ACC112 (cell line): ENCODE results near the gene PASK.
A peak's percentile ranks its signal among the peaks of the same experiment; 100 is the strongest.
"Not testable (repeated sequence)": the region's sequence is repeated elsewhere in the genome, so short reads cannot be mapped to it uniquely, and the experiment has no call there.

Source experiments
- H2AFZ ChIP-seq: fragments of 200-600 bp; sonication (generic); one replicate; pipeline ENCODE4 v1.6.0; 2017; ENCODE audit warnings: antibody characterized with exemption, low read length; ENCODE audit not compliant: unreplicated experiment
- H3K27ac ChIP-seq: fragments of 200-600 bp; sonication (generic); 2 replicates; pipeline ENCODE4 v1.5.1; 2014; ENCODE audit warnings: low read depth, mild to moderate bottlenecking, antibody characterized with exemption, low read length, moderate library complexity
- H3K27me3 ChIP-seq: fragments of 200-600 bp; sonication (generic); 2 replicates; pipeline ENCODE4 v1.6.1; 2014; ENCODE audit warnings: mild to moderate bottlenecking, antibody characterized with exemption, low read length, moderate library complexity, mixed read lengths; ENCODE audit not compliant: insufficient read depth
- H3K36me3 ChIP-seq: fragments of 200-600 bp; sonication (generic); 2 replicates; pipeline ENCODE4 v1.6.1; 2016; ENCODE audit warnings: mild to moderate bottlenecking, antibody characterized with exemption, low read length, moderate library complexity, mixed read lengths; ENCODE audit not compliant: insufficient read depth
- H3K4me1 ChIP-seq: fragments of 200-600 bp; sonication (generic); one replicate; pipeline ENCODE4 v1.6.1; 2016; ENCODE audit warnings: low read length, mixed read lengths; ENCODE audit not compliant: insufficient read depth, unreplicated experiment, control insufficient read depth
- H3K4me3 ChIP-seq: fragments of 200-600 bp; sonication (generic); 2 replicates; pipeline ENCODE4 v1.5.1; 2014; ENCODE audit warnings: mild to moderate bottlenecking, low read depth, low read length
- H3K79me2 ChIP-seq: fragments of 200-600 bp; sonication (generic); one replicate; pipeline ENCODE4 v1.6.0; 2016; ENCODE audit warnings: low read length; ENCODE audit not compliant: control insufficient read depth, unreplicated experiment, insufficient read depth

PASK gene

GRCh38 chr2:241105641-241106040 lies 43.6 kb downstream of the PASK start:
- Histone ChIP-seq H3K4me1 (peaks cover 5% of the 10 kb centered on the region), H3K27me3 (no peaks in the 10 kb centered on the region), H3K27ac (no peak overlapping the region), H3K79me2 (peaks cover 20% of the 10 kb centered on the region), H3K4me3 (no peak overlapping the region), H2AFZ (no peak overlapping the region), H3K36me3 (no peaks in the 10 kb centered on the region)

- H3K27ac ChIP-seq, H2AFZ ChIP-seq, H3K4me3 ChIP-seq, H3K4me1 ChIP-seq, H3K27me3 ChIP-seq, H3K36me3 ChIP-seq: not testable (repeated sequence)
- peaks cover 27% of the 10 kb centered on the region for H3K79me2 ChIP-seq
Measured at GRCh38 chr2:241104611-241105010, 44.7 kb downstream of the PASK start.

GRCh38 chr2:241103176-241103595 lies 46.1 kb downstream of the PASK start:
- no peak overlapping the region for H3K27ac ChIP-seq
- H3K79me2 ChIP-seq = peaks cover 36% of the 10 kb centered on the region
- H3K4me3 ChIP-seq = peak overlapping the region; percentile 96
- no peaks in the 10 kb centered on the region for H3K36me3 ChIP-seq
- H3K4me1 ChIP-seq = peaks cover 9% of the 10 kb centered on the region
- peak overlapping the region; percentile 89 for H2AFZ ChIP-seq
- no peaks in the 10 kb centered on the region for H3K27me3 ChIP-seq

GRCh38 chr2:241102239-241102803 lies 47.0 kb downstream of the PASK start, which contains the start of gene MTERF4:
MTERF4 (minus strand) TSS chr2:241102287; CDS start chr2:241102273, 14 bp downstream.
- H3K27me3 ChIP-seq = no peaks in the 10 kb centered on the region
- H3K4me1 ChIP-seq = peaks cover 9% of the 10 kb centered on the region
- H3K79me2 ChIP-seq = peaks cover 36% of the 10 kb centered on the region
- peak within 1 kb of the TSS; percentile 96 for H3K4me3 ChIP-seq
- H3K36me3 ChIP-seq = no peaks in the 10 kb centered on the region
- peak within 1 kb of the TSS; percentile 89 for H2AFZ ChIP-seq
- H3K27ac ChIP-seq = peak within 1 kb of the TSS; percentile 25; the same call in 1 of the 2 replicates

- Histone ChIP-seq H3K27ac (no peak overlapping the region), H2AFZ (no peak overlapping the region), H3K4me1 (peaks cover 9% of the 10 kb centered on the region), H3K79me2 (peaks cover 36% of the 10 kb centered on the region), H3K4me3 (no peak overlapping the region), H3K36me3 (peaks cover 14% of the 10 kb centered on the region), H3K27me3 (no peaks in the 10 kb centered on the region)
Measured at GRCh38 chr2:241099246-241099645, 50.0 kb downstream of the PASK start.

GRCh38 chr2:241096979-241097378 lies 52.3 kb downstream of the PASK start:
- peaks cover 29% of the 10 kb centered on the region for H3K79me2 ChIP-seq
- no peaks in the 10 kb centered on the region for H3K27me3 ChIP-seq
- H3K4me3 ChIP-seq = no peak overlapping the region
- H3K36me3 ChIP-seq = peaks cover 14% of the 10 kb centered on the region
- H3K27ac ChIP-seq = no peak overlapping the region
- peaks cover 9% of the 10 kb centered on the region for H3K4me1 ChIP-seq
- no peak overlapping the region for H2AFZ ChIP-seq

GRCh38 chr2:241095594-241096290 lies 53.5 kb downstream of the PASK start:
- H3K4me3 ChIP-seq = no peak overlapping the region
- no peak overlapping the region for H3K27ac ChIP-seq
- H2AFZ ChIP-seq = no peak overlapping the region
- H3K79me2 ChIP-seq = peaks cover 17% of the 10 kb centered on the region
- H3K27me3 ChIP-seq = no peaks in the 10 kb centered on the region
- H3K36me3 ChIP-seq = peaks cover 14% of the 10 kb centered on the region
- H3K4me1 ChIP-seq = peaks cover 4% of the 10 kb centered on the region

GRCh38 chr2:241094924-241095420 lies 54.3 kb downstream of the PASK start:
- Histone ChIP-seq H3K4me3 (no peak overlapping the region), H3K27me3 (no peaks in the 10 kb centered on the region), H3K79me2 (peaks cover 11% of the 10 kb centered on the region), H3K36me3 (peaks cover 14% of the 10 kb centered on the region), H3K4me1 (peaks cover 1% of the 10 kb centered on the region), H3K27ac (no peak overlapping the region), H2AFZ (no peak overlapping the region)

GRCh38 chr2:241094172-241094571 lies 55.1 kb downstream of the PASK start:
- H3K36me3 ChIP-seq = peaks cover 15% of the 10 kb centered on the region
- H3K79me2 ChIP-seq = peaks cover 5% of the 10 kb centered on the region
- H3K27ac ChIP-seq = no peak overlapping the region
- H2AFZ ChIP-seq = no peak overlapping the region
- H3K4me3 ChIP-seq = no peak overlapping the region
- H3K4me1 ChIP-seq = no peaks in the 10 kb centered on the region
- H3K27me3 ChIP-seq = no peaks in the 10 kb centered on the region

- H3K27ac ChIP-seq, H3K79me2 ChIP-seq, H3K4me1 ChIP-seq, H3K4me3 ChIP-seq, H2AFZ ChIP-seq, H3K27me3 ChIP-seq: not testable (repeated sequence)
- peaks cover 19% of the 10 kb centered on the region for H3K36me3 ChIP-seq
Measured at GRCh38 chr2:241093133-241093781, 56.0 kb downstream of the PASK start.
